GM21367 (cell line): Measurements from ENCODE around the gene PCSK6.
A peak's percentile ranks its signal among the peaks of the same experiment; 100 is the strongest.

Source experiments
- ATAC-seq: cut with Tn5 transposase; IDR thresholded peaks from one replicate; pipeline ENCODE4 v1.9.1; 2021; ENCODE audit not compliant: unreplicated experiment

Gene PCSK6

DNA sequence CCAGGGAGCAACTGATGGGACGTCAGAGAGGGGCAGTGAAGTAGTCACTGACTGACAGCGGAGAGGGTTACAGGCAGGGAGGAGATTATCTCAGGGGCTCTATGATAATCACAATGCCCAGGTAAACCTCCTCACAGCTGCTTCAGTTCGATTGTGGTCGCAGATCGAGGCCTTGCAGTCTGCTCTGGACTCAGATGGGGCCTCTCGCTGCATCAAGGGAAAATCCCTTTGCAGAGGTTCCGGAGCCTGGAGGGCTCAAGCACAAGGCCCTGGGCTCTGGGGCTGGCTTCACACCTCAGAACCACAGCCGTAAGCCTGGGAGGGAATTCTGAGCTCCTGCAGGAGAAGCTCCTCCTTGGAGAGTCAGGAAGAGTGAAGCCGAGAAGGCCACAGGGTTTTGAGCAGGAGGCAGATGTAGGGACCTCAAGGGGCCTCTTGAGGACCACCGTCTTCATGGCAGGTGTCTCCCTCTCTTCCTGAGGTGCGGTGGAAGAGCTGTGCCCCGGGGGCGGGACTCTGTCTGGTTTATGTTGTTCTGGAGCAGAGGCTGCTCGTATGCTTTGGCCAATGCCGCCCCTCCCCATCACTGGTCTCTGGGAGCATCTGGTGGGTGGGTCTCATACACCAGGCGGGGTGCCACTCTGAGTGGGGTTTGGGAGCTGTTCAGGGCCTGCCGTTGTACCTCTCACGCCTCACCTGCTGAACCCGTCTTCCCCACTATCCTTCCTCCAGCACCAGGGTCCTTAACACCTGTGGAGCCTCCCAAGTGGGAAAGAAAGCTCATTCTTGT lies 175.0 kb downstream of the PCSK6 start:
- no peak for ATAC-seq

DNA sequence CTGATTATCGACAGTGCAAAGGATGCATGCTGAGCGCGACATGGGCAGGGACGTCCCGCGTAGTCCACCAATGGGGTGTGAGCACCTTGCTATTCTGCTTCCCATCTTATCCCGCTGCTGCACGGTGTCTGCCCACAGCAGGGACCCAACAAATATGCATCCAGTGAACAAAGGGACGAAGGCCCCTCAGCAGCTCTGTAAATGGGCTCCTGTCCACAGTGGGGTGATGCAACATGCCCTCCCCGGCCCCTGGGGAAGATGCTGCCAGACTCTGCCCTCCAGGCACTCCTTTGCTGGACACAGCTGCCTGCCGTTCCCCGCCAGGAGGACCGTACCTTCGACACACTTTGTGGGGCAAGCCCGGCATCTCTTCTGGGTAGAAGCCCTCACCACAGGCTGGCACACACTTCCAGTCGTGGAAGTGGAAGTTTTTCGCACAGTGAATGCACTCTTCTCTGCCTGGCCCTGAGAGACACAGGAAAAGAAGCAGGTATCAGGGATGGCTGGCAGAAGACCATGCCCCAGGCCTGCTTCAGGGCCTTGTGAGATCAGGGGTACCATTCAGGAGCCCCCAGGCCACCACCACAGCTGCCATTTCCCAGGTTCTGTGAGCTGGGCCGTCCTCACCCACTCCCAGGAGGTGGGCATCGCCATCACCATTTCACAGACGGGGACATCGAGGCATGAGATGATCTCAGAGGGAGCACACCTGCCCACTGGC lies 176.3 kb downstream of the PCSK6 start:
- ATAC-seq: no peak

- no peak for ATAC-seq
Measured at GRCh38 chr15:101310508-101310907, 179.0 kb downstream of the PCSK6 start.

DNA sequence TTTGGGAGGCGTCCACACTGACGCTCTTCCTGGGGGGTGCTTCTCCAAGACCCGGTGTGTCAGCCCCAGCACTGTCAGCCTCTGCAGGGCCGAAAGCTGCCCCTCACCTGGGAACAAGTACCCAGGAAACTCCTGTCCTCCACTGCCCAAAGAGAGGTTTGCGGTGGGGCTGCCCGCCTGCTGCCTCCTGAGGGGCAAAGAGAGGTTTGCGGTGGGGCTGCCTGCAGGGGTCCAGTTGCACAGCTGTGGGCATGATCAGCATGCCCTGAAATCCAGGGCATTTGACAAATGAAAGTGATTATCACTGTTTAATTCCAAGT lies 179.4 kb downstream of the PCSK6 start:
- no peak for ATAC-seq

GRCh38 chr15:101309436-101310160 lies 179.9 kb downstream of the PCSK6 start:
- no peak for ATAC-seq

- ATAC-seq: no peak
Measured at GRCh38 chr15:101308604-101309435, 180.7 kb downstream of the PCSK6 start.

GRCh38 chr15:101307897-101308603 lies 181.5 kb downstream of the PCSK6 start:
- no peak for ATAC-seq

- no peak for ATAC-seq
Measured at GRCh38 chr15:101307048-101307896, 182.2 kb downstream of the PCSK6 start.

GRCh38 chr15:101306341-101307047 lies 183.0 kb downstream of the PCSK6 start:
- no peak for ATAC-seq

DNA sequence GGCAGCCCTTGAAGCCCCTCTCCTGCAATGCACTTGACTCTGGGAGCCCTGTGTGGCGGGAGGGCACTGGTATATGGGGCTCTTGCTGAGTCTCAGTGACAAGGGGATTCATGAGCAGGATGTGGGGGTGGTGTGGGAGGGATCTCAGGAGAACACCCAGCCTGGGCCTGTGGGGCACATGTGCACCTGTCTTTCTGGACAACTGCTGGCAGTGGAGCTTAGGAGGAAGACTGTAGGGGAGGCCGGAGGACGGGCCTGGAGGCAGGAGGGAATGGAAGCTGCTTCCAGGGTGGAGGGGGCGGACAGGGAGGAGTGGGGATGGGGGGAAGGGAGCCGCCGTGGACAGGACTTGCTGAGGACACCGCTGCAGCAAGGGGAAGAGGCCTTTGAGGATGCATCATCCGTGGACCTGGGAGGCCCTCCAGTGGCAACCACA lies 183.7 kb downstream of the PCSK6 start:
- no peak for ATAC-seq

DNA sequence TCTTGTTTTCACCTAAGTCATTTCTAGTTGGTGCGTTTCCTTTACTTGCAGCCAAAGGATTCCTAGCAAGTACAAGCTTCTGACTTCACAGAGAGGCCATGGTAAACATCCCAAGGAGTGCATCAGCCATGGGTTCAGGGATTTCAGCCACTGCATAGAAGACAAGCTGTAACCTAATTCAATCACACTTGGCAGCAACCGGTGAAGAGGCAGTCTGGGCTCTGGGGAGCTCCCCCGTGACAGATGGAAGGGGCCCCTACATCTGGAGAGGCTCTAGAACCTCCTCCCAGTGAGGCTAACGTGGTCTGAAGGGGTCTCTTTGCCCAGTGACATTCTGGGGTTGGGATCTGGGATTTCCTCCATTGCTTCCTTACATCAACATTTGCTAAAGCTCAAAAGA lies 186.1 kb downstream of the PCSK6 start:
- no peak for ATAC-seq

DNA sequence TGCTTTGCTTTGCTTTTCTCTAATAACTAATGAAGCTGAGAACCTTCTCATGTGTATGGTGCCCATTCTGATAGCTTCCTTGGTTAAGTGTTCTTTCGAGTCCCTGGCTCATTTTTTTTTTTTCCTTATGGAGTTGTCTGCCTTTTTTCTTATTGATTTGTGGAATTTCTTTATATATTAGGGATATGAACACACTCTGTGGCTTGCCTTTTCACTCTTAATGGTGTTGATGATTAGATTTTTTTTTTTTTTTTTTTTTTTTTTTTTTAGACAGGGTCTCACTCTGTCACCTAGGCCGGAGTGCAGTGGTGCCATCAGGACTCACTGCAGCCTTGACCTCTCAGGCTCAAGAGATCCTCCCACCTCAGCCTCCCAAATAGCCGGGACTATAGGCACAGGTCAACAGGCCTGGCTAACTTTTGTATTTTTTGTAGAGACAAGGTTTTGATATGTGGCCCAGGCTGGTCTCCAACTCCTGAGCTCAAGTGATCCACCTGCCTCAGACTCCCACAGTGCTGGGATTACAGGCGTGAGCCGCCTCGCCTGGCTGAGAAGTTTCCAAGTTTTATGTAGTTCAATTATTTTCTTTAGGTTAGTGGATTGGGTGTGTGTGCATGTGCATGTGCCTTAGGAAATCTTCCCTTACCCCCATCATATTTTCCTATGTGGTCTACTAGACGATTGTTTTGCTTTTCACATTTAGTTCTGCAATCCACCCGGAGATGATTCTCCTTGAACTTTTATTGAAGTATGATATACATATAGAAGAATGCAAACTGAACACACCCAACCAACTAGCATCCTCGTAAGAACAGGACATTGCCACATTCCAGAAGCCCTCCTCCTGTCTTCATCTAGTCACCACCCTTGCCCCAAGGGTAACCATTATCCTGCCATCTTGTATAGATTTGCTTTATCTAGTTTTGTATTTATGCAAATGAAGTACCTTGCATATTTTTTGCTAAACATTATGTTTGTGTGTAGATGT lies 192.8 kb downstream of the PCSK6 start:
- no peak for ATAC-seq

DNA sequence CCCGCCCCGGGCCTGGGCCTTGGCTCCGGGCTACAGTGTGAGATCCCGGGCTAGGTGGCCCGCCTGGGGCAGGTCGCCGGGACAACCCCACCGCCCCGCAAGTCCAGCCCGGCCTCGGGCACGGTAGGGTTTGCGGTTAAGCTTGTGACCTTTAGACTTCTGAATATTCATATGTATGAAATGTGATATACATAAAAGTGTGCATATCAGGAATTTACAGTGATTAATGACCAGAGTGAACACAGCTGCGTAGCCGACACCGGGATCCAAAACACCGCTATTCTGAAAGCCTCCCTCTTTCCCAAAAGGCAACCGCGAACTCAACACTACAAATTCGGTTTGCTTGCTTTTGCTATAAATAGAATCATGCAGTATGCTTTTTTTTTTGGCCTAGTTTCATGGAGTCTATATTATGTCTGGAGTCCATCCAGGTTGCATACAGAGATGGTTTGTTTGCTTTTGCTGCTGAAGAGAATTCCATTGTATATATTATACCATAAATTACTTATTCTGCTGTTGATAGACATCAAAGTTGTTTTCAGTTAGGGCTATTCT lies 193.8 kb downstream of the PCSK6 start:
- no peak for ATAC-seq

- peak; percentile 64 for ATAC-seq
Measured at GRCh38 chr15:101294731-101295606, 194.5 kb downstream of the PCSK6 start, which contains the start of gene SNRPA1. Gene SNRPA1, minus strand, starts transcription at chr15:101295248. Its CDS starts 70 bp downstream, at chr15:101295178.

- ATAC-seq: no peak
Measured at GRCh38 chr15:101293122-101293521, 196.4 kb downstream of the PCSK6 start.

GRCh38 chr15:101288905-101289513 lies 200.5 kb downstream of the PCSK6 start:
- no peak for ATAC-seq
